Mesenteric fat pad (tissue), 1 donor: ENCODE results near the gene CNTN5. TPM values are rescaled to one million over a fixed set of nuclear protein-coding genes. Genes with fewer than 3 reads are reported as not detected.
"Not testable (repeated sequence)": the region's sequence is repeated elsewhere in the genome, so short reads cannot be mapped to it uniquely, and the experiment has no call there.

Experiments used
- DNase-seq: peaks from one replicate; pipeline ENCODE4 v3.0.0-alpha.2; 2020; ENCODE audit warnings: low spot score
- total RNA-seq: library from RNA; stranded (reverse); fragmentation: NEBNext Ultra II Directional; extraction: Animal tissue kit (Norgen Biotek cat#: 25700); gene quantifications from one replicate; pipeline ENCODE4 v1.2.1, GENCODE V29; 2021
- donor health status: DM: yes; HTN: yes; CAD: no.

CNTN5 gene
- total RNA-seq, 1 donor from 2014 or later, result not detected

- DNase-seq, result no peak
These were observed 1164.8 kb downstream of the CNTN5 start for GRCh38 chr11:100185588-100185987.

- DNase-seq, result no peak
These were observed 1167.5 kb downstream of the CNTN5 start for GRCh38 chr11:100188137-100188783.

GRCh38 chr11:100190395-100190794, 1169.6 kb downstream of the CNTN5 start:
- no peak for DNase-seq

GRCh38 chr11:100192181-100192580, 1171.4 kb downstream of the CNTN5 start:
- DNase-seq, result no peak

- no peak for DNase-seq
These were observed 1183.0 kb downstream of the CNTN5 start for GRCh38 chr11:100203789-100204188.

GRCh38 chr11:100205926-100206325, 1185.2 kb downstream of the CNTN5 start:
- DNase-seq, result no peak

- no peak for DNase-seq
These were observed 1187.5 kb downstream of the CNTN5 start for GRCh38 chr11:100208207-100208606.

- DNase-seq, result no peak
These were observed 1194.0 kb downstream of the CNTN5 start for GRCh38 chr11:100214791-100215190.

GRCh38 chr11:100220801-100221200, 1200.1 kb downstream of the CNTN5 start:
- DNase-seq, result no peak

- no peak for DNase-seq
These were observed 1201.0 kb downstream of the CNTN5 start for GRCh38 chr11:100221791-100222190.

GRCh38 chr11:100224541-100225034, 1203.8 kb downstream of the CNTN5 start:
- no peak for DNase-seq

GRCh38 chr11:100229086-100229485, 1208.3 kb downstream of the CNTN5 start:
- DNase-seq, result no peak

GRCh38 chr11:100232006-100232405, 1211.3 kb downstream of the CNTN5 start:
- no peak for DNase-seq

GRCh38 chr11:100235085-100235484, 1214.3 kb downstream of the CNTN5 start:
- no peak for DNase-seq

GRCh38 chr11:100240025-100240539, 1219.3 kb downstream of the CNTN5 start:
- no peak for DNase-seq

- no peak for DNase-seq
These were observed 1227.0 kb downstream of the CNTN5 start for GRCh38 chr11:100247704-100248103.

- not testable (repeated sequence) for DNase-seq
These were observed 1236.6 kb downstream of the CNTN5 start for GRCh38 chr11:100257238-100257803.

- DNase-seq, result no peak
These were observed 1248.8 kb downstream of the CNTN5 start for GRCh38 chr11:100269516-100269915.

- no peak for DNase-seq
These were observed 1252.5 kb downstream of the CNTN5 start for GRCh38 chr11:100273066-100273815.

- not testable (repeated sequence) for DNase-seq
These were observed 1253.7 kb downstream of the CNTN5 start for GRCh38 chr11:100274466-100274865.

GRCh38 chr11:100294748-100295147, 1274.0 kb downstream of the CNTN5 start:
- no peak for DNase-seq

- no peak for DNase-seq
These were observed 1275.4 kb downstream of the CNTN5 start for GRCh38 chr11:100296051-100296679.
